Measurements from ENCODE around the gene GNAQ. TPM values are rescaled to one million over a fixed set of nuclear protein-coding genes. Genes with fewer than 3 reads are reported as not detected.

GNAQ gene
- total and polyA plus RNA-seq, 4 donors = 6.8 to 19.6 (median 12.6) TPM

- Histone ChIP-seq H3K9me3 (ENCODE audit: control insufficient read depth in 4 of 4, low read length in 3 of 4) (no peaks in the 10 kb centered on the region), H3K36me3 (ENCODE audit: control insufficient read depth in 4 of 4, insufficient read depth in 3 of 4, low read depth in 1 of 4, low read length in 3 of 4) (peaks cover 0 to 2% (median 0%) of the 10 kb centered on the region in 4 donors), H3K9ac (ENCODE audit: low read depth in 1 of 2, low read length in 2 of 2) (no peak overlapping the region), H3K27me3 (ENCODE audit: control insufficient read depth in 4 of 4, insufficient read depth in 4 of 4, low read length in 3 of 4) (no peaks in the 10 kb centered on the region), H3K4me1 (ENCODE audit: control insufficient read depth in 4 of 4, insufficient read depth in 4 of 4, low read length in 3 of 4) (peaks cover 0 to 3% (median 0%) of the 10 kb centered on the region in 4 donors), H3K4me3 (ENCODE audit: low read depth in 1 of 3, low read length in 3 of 3) (no peak overlapping the region), H3K27ac (ENCODE audit: low read depth in 1 of 2, low read length in 2 of 2) (no peak overlapping the region)
- TF ChIP-seq EGR1 (IDR thresholded peaks at IDR 0.05; ENCODE audit: low read depth in 2 of 2) = no peak
- no peak for TF ChIP-seq ZBTB33 (IDR thresholded peaks at IDR 0.05)
- no peak for TF ChIP-seq HNF4A (conservative IDR thresholded peaks at IDR 0.05)
- TF ChIP-seq CTCF (IDR thresholded peaks at IDR 0.05; ENCODE audit: low read depth, low read length, missing input control) = no peak
- no peak for TF ChIP-seq JUND (IDR thresholded peaks at IDR 0.05)
- no peak for TF ChIP-seq REST (IDR thresholded peaks at IDR 0.05)
- TF ChIP-seq ATF3 (IDR thresholded peaks at IDR 0.05) = no peak
- TF ChIP-seq FOXA1 (IDR thresholded peaks at IDR 0.05) = no peak
- no peak for TF ChIP-seq MAX (IDR thresholded peaks at IDR 0.05)
- no peak for DNase-seq (ENCODE audit: low spot score)
- WGBS = 82% methylated on average over 4 of the region's 4 CpGs
Measured at GRCh38 chr9:77834898-77835488, 196.6 kb downstream of the GNAQ start.

- no peak for TF ChIP-seq HNF4A (conservative IDR thresholded peaks at IDR 0.05)
- no peak for TF ChIP-seq FOXA2 (IDR thresholded peaks at IDR 0.05)
- TF ChIP-seq ATF3 (IDR thresholded peaks at IDR 0.05) = no peak
- TF ChIP-seq FOXA1 (IDR thresholded peaks at IDR 0.05) = no peak
- no peak for TF ChIP-seq TAF1 (conservative IDR thresholded peaks at IDR 0.05)
- no peak for TF ChIP-seq EGR1 (IDR thresholded peaks at IDR 0.05; ENCODE audit: low read depth in 2 of 2)
- no peak for TF ChIP-seq RAD21 (IDR thresholded peaks at IDR 0.05)
- 84% methylated on average over 1 of the region's 1 CpG for WGBS
- peaks cover 0 to 2% (median 0%) of the 10 kb centered on the region in 4 donors for H3K36me3 ChIP-seq (ENCODE audit: control insufficient read depth in 4 of 4, insufficient read depth in 3 of 4, low read depth in 1 of 4, low read length in 3 of 4)
- no peaks in the 10 kb centered on the region for H3K9me3 ChIP-seq (ENCODE audit: control insufficient read depth in 4 of 4, low read length in 3 of 4)
- H3K27ac ChIP-seq (ENCODE audit: low read depth in 1 of 2, low read length in 2 of 2) = no peak overlapping the region
- no peaks in the 10 kb centered on the region for H3K27me3 ChIP-seq (ENCODE audit: control insufficient read depth in 4 of 4, insufficient read depth in 4 of 4, low read length in 3 of 4)
- H3K4me3 ChIP-seq (ENCODE audit: low read depth in 1 of 3, low read length in 3 of 3) = no peak overlapping the region
- no peak for DNase-seq (ENCODE audit: low spot score)
- H3K9ac ChIP-seq (ENCODE audit: low read depth in 1 of 2, low read length in 2 of 2) = no peak overlapping the region
- H3K4me1 ChIP-seq (ENCODE audit: control insufficient read depth in 4 of 4, insufficient read depth in 4 of 4, low read length in 3 of 4) = peaks cover 0 to 3% (median 0%) of the 10 kb centered on the region in 4 donors
Measured at GRCh38 chr9:77833561-77834429, 197.8 kb downstream of the GNAQ start.
